Daoy (cell line): Measurements from ENCODE around the gene GPR135. TPM values are rescaled to one million over a fixed set of nuclear protein-coding genes. Genes with fewer than 3 reads are reported as not detected.

Source experiments
- DNase-seq: peaks from one replicate; pipeline ENCODE4 v3.0.0-alpha.2; 2015; ENCODE audit warnings: low read depth
- total RNA-seq: library from RNA; depleted of rRNA; stranded (reverse); fragments of >200 nt; shearing (Covaris generic); gene quantifications from 2 replicates; pipeline ENCODE4 v1.2.3, GENCODE V29; 2014; rRNA removed

The GPR135 gene
- total RNA-seq = 1.8 and 4.1 TPM in 2 replicates

GRCh38 chr14:59465316-59466135, at the start of gene GPR135:
TSS of gene GPR135 (minus strand) at chr14:59465380. CDS start at chr14:59465226, 154 bp downstream.
- DNase-seq = no peak

- DNase-seq = peak; percentile 17
Observed at GRCh38 chr14:59511916-59512575, 46.9 kb upstream of the GPR135 start.

- DNase-seq = no peak
Observed at GRCh38 chr14:59510966-59511365, 45.8 kb upstream of the GPR135 start.

- no peak for DNase-seq
Observed at GRCh38 chr14:59510001-59510400, 44.8 kb upstream of the GPR135 start.

- no peak for DNase-seq
Observed at GRCh38 chr14:59509101-59509500, 43.9 kb upstream of the GPR135 start.

- no peak for DNase-seq
Observed at GRCh38 chr14:59507752-59508103, 42.5 kb upstream of the GPR135 start.

- peak; percentile 63 for DNase-seq
Observed at GRCh38 chr14:59507063-59507751, 42.0 kb upstream of the GPR135 start.

- no peak for DNase-seq
Observed at GRCh38 chr14:59503256-59503655, 38.1 kb upstream of the GPR135 start.

GRCh38 chr14:59500732-59501131, 35.6 kb upstream of the GPR135 start:
- DNase-seq = no peak

- no peak for DNase-seq
Observed at GRCh38 chr14:59492384-59492783, 27.2 kb upstream of the GPR135 start.

GRCh38 chr14:59490756-59491155, 25.6 kb upstream of the GPR135 start:
- no peak for DNase-seq

- DNase-seq = no peak
Observed at GRCh38 chr14:59484639-59485175, 19.5 kb upstream of the GPR135 start.

GRCh38 chr14:59483819-59484638, 18.8 kb upstream of the GPR135 start, which contains the start of the genes JKAMP and L3HYPDH:
TSS of gene JKAMP (plus strand) at chr14:59484517. CDS start at chr14:59484590, 73 bp downstream.
TSS of gene L3HYPDH (minus strand) at chr14:59484408. CDS start at chr14:59484316, 92 bp downstream.
- peak; percentile 99 for DNase-seq

- DNase-seq = peak; percentile 84
Observed at GRCh38 chr14:59483363-59483762, 18.2 kb upstream of the GPR135 start.

GRCh38 chr14:59482541-59483331, 17.6 kb upstream of the GPR135 start:
- DNase-seq = peak; percentile 95

- peak; percentile 26 for DNase-seq
Observed at GRCh38 chr14:59481871-59482540, 16.8 kb upstream of the GPR135 start.

GRCh38 chr14:59481407-59481806, 16.2 kb upstream of the GPR135 start:
- no peak for DNase-seq

- no peak for DNase-seq
Observed at GRCh38 chr14:59480166-59480565, 15.0 kb upstream of the GPR135 start.

GRCh38 chr14:59478540-59478939, 13.4 kb upstream of the GPR135 start:
- DNase-seq = no peak

- DNase-seq = no peak
Observed at GRCh38 chr14:59475709-59476108, 10.5 kb upstream of the GPR135 start.
